HG03378 (cell line): ENCODE results near the gene CCDC137.

Experiments
- ATAC-seq: cut with Tn5 transposase; IDR thresholded peaks from one replicate; pipeline ENCODE4 v1.9.1; 2021; ENCODE audit warnings: mild to moderate bottlenecking, moderate library complexity; ENCODE audit not compliant: unreplicated experiment

The CCDC137 gene

GRCh38 chr17:81700353-81701287 lies 34.1 kb downstream of the CCDC137 start:
- no peak for ATAC-seq

DNA sequence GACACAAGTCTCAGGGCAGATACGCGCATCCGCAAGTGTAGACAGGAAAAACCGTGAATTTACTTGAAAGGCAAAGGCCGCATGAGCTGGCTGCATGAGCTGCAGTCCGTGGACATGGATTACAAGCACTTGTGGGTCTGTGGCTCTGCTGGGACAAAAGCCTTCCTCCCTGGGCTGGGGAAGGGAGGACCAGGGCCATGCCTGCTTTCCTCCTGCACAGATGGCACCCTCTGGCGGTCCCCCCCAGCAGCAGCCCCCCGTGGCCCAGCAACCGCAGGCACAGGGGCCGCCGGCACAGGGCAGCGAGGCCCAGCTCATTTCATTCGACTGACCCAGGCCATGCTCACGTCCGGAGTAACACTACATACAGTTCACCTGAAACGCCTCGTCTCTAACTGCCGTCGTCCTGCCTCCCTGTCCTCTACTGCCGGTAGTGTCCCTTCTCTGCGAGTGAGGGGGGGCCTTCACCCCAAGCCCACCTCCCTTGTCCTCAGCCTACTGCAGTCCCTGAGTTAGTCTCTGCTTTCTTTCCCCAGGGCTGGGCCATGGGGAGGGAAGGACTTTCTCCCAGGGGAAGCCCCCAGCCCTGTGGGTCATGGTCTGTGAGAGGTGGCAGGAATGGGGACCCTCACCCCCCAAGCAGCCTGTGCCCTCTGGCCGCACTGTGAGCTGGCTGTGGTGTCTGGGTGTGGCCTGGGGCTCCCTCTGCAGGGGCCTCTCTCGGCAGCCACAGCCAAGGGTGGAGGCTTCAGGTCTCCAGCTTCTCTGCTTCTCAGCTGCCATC lies 34.9 kb downstream of the CCDC137 start:
- no peak for ATAC-seq

- ATAC-seq: peak; percentile 65
Observed at GRCh38 chr17:81702934-81703746, 36.6 kb downstream of the CCDC137 start, which contains the start of gene MRPL12. MRPL12 (plus strand) TSS chr17:81703367; CDS start chr17:81703502, 135 bp downstream.

GRCh38 chr17:81703747-81704654 lies 37.5 kb downstream of the CCDC137 start:
- no peak for ATAC-seq

DNA sequence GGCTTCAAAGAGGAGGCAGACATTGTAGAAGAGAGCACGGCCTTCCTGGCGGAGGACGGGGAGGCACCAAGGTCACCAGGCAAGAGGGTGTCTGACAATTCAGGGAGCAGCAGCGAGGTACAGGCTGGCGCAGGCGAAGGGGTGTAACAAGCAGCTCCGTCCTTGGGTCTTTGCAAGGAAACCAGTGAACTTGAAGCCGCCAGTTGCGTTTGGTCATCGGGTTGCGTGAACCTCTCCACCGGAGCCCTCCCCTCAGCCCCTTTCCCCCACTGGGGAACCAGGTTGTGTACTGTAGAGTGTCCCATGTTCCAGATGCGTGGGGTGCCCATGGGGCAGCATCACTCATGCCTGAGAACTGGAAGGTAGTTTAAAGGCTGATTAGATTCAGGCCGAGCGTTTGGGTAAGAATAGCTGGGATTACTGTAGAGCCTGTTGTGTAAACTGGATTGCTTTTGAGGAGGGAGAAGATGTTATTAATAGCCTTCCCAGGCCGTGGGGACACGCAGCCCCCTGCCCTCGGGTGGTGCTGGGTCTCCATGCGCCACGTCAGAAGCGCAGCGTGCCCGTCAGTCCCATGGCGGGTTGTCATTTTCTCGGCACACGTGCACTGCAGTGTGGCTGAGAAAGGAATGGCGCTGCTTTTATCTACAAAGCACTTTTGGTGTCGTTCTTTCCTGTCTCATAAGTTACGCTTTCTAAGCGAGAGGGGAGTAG lies 39.1 kb downstream of the CCDC137 start:
- no peak for ATAC-seq

- no peak for ATAC-seq
Observed at GRCh38 chr17:81706232-81706611, 39.7 kb downstream of the CCDC137 start.

GRCh38 chr17:81706757-81707624 lies 40.5 kb downstream of the CCDC137 start:
- no peak for ATAC-seq

- no peak for ATAC-seq
Observed at GRCh38 chr17:81707725-81708646, 41.4 kb downstream of the CCDC137 start.

- ATAC-seq: no peak
Observed at GRCh38 chr17:81708739-81709185, 42.2 kb downstream of the CCDC137 start.

DNA sequence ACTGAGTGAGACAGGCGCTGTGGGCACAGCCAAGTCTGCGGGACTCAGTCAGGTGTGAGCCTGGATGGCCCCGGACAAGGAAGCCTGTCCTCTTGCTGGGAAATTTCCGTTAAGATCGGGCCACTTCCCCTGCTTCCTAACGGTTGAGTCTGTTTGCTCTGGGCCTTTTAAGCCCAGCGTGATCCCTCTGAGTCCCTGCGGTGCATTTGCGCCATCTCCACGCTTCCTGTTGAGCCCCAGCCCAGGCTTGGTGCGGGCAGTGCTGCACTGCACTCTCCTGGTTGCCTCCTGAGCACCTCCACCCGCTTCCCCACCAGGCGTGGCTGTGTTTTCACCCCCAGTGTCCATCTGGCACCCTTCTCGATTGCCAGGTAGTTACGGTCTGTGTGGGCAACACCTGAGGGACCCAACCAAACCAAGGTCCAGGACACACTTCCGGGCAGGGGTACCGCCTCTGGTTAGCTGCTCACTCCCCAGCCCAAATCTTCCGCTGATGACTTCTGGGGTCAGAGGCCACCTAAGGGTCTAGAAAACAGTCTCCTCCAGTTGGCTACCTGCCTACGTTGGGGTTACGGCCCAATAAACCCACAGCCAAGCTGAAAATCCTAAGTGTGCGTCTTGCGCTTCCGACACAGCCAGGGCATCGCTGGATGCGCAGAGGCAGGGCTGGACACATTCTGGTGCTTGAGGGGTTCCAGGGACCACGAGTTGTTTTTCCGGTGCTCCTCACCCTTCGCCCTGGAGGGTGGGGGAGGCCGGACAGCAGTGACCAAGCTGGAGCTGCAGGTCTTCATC lies 44.2 kb downstream of the CCDC137 start:
- no peak for ATAC-seq

DNA sequence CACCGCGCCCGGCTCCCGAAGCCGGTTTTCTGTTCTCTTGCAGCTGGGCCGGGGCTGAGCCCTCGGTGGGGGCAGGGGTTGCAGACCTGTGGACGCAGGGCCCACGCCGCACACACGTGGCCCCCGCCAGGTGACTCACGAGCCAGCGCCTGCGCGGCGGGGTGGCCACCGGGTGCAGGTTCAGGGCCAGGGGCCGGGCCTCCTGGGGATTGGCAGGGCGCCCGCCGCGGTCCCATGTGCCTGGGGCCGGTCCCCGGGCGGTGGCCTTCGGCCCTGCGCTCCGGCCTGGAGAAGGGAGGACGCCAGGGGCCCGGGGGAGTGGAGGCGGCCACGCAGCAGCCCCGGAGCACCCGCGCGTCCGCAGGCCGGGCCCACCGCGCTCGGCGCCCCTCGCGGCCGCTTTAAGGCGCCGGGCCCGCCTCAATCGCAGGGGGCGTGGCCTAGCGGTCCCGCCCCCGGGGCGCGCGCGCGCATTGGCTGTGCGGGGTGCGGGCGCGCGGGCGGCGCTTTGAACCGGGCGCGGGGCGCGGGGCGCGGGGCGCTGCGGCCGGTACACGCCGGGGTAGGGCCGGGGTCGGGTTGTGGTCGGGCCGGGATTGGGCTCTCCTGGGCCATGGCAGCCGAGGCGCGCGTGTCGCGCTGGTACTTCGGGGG lies 45.4 kb downstream of the CCDC137 start, which contains the start of gene SLC25A10:
Gene SLC25A10 (plus strand): TSS at position 471 of the 654 bp plus-strand sequence. CDS start 143 bp downstream, at position 614.
- ATAC-seq: no peak

GRCh38 chr17:81712468-81713003 lies 46.0 kb downstream of the CCDC137 start:
- ATAC-seq: no peak

GRCh38 chr17:81713004-81713555 lies 46.5 kb downstream of the CCDC137 start:
- no peak for ATAC-seq

DNA sequence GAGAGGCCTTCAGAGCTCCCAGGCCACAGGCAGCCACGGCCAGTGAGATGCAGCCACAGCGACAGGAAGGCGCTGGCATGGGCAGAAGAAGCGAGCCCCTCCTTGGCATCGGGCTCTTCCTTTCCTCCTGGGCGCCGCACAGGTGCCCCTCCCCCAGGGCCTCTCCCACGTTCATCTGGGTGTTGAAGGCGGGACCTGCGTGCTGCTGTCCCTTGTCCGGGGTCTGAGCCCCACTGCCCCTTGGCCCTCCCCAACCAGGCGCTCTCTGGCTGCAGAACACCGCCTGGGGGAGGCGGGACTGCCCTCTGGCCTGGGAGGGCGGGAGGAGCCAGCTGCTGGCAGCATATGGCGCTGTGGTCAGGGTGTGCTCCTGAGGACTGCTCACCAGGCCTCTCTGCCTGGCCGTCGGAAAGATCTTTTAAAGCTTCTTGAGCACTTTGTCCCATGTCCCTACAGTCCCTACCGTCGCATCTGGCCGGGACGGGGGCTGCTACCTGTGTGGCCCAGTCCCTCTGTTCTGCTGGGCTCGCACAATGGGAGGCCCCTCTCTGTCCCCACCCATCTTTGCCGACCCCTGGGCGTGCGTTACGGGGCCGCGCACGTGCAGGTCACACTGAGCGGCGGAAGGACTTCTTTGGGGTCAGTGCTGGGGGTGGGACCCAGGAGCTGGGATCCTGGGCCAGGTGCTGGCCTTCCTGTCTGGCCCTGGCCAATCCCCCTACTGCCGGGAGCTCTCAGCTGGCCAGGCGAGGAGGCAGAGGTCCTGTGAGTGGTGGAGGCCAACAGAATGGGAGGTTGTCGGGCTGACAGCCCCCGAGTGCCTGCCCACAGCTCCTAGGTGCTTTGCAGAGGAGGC lies 47.2 kb downstream of the CCDC137 start:
- ATAC-seq: no peak
